HepG2 (cell line): Measurements from ENCODE around the gene ZBTB8B. TPM values are rescaled to one million over a fixed set of nuclear protein-coding genes. Genes with fewer than 3 reads are reported as not detected.

Experiments
- ATAC-seq: fragments of 200-7000 bp; cut with Tn5 transposase; 3 replicates; pipeline ENCODE4 v1.9.1; 2020; ENCODE audit warnings: mild to moderate bottlenecking, moderate library complexity
- BruUV-seq: library from RNA; stranded (reverse); fragments of 400-500 nt; replicated peaks from 2 replicates; lab custom pipeline; 2021; lab: Mats Ljungman, UMichigan
- CTCF ChIA-PET: fragments of 300-600 bp; formaldehyde crosslinking; extraction: SDS; loops from one replicate; lab custom pipeline; 2021; ENCODE audit warnings: low total read pairs, inconsistent platforms, low intra/inter-chr PET ratio; lab: Yijun Ruan, JAX
- POLR2A ChIA-PET: fragments of 350-600 bp; sonication (Branson Sonifier 250); formaldehyde crosslinking; loops from one replicate; lab custom pipeline; 2020; ENCODE audit warnings: antibody characterized with exemption, inconsistent platforms; lab: Yijun Ruan, JAX
- DNase-seq: peaks from one replicate; pipeline ENCODE4 v3.0.0-alpha.2; 2015; ENCODE audit warnings: low spot score
- FAIRE-seq: peaks from 3 replicates; lab custom pipeline; 2011; peaks lifted over from hg19 to GRCh38; lab: Jason Lieb, UNC
- H2AFZ ChIP-seq: one replicate; pipeline ENCODE4 v1.6.1; 2011; ENCODE audit warnings: low read length, inconsistent platforms
- H3K27ac ChIP-seq: fragments of 300-600 bp; 3 replicates; pipeline ENCODE4 v1.8.0; 2011; ENCODE audit warnings: mixed run types, mild to moderate bottlenecking, mixed read lengths, low read length, inconsistent platforms; ENCODE audit not compliant: insufficient read depth; ENCODE audit errors: extremely low read length
- H3K27me3 ChIP-seq, 2 experiments: fragments of 200-600 bp in 1 of 2; 2 replicates in 1 of 2; 3 replicates in 1 of 2; pipeline versions ENCODE4 v1.6.0 to v1.8.0; 2011; ENCODE audit warnings: low read length in 2 of 2, mild to moderate bottlenecking in 2 of 2, moderate library complexity in 2 of 2, inconsistent platforms in 1 of 2; ENCODE audit not compliant: insufficient read depth in 2 of 2, control insufficient read depth in 1 of 2
- H3K36me3 ChIP-seq, 2 experiments: fragments of 200-600 bp in 1 of 2; replicated peaks in 1 of 2; 2 replicates in 1 of 2; 3 replicates in 1 of 2; pipeline versions ENCODE4 v1.5.1 to v1.8.0; 2011; ENCODE audit warnings: low read length in 2 of 2, inconsistent platforms in 1 of 2; ENCODE audit not compliant: insufficient read depth in 2 of 2, control insufficient read depth in 1 of 2
- H3K4me1 ChIP-seq: 2 replicates; pipeline ENCODE4 v1.5.1; 2012; ENCODE audit warnings: low read length, inconsistent platforms; ENCODE audit not compliant: insufficient read depth
- H3K4me2 ChIP-seq: 2 replicates; pipeline ENCODE4 v1.6.0; 2011; ENCODE audit warnings: low read depth, low read length, inconsistent platforms
- H3K4me3 ChIP-seq, 3 experiments: fragments of 200-600 bp in 1 of 3; sonication (generic), shearing (Covaris generic) in 1 of 3; replicated peaks in 1 of 3; 2 replicates each; pipeline ENCODE4 v1.5.1; 2011 to 2016; ENCODE audit warnings: low read length in 3 of 3, inconsistent platforms in 2 of 3, low read depth in 2 of 3, mild to moderate bottlenecking in 2 of 3, control low read depth in 1 of 3, mixed read lengths in 1 of 3; ENCODE audit not compliant: insufficient read depth in 1 of 3
- H3K79me2 ChIP-seq: one replicate; pipeline ENCODE4 v1.6.1; 2011; ENCODE audit warnings: low read length, inconsistent platforms; ENCODE audit not compliant: insufficient read depth
- H3K9ac ChIP-seq: 2 replicates; pipeline ENCODE4 v1.6.0; 2011; ENCODE audit warnings: mild to moderate bottlenecking, low read depth, low read length, inconsistent platforms; ENCODE audit not compliant: insufficient read depth
- H3K9me3 ChIP-seq: 2 replicates; pipeline ENCODE4 v1.5.1; 2012; ENCODE audit warnings: mild to moderate bottlenecking, low read length
- H4K20me1 ChIP-seq: 2 replicates; pipeline ENCODE4 v1.6.0; 2011; ENCODE audit warnings: inconsistent platforms, mild to moderate bottlenecking, low read length, moderate library complexity; ENCODE audit not compliant: insufficient read depth
- CBFB ChIP-seq: sonication (generic); formaldehyde crosslinking; IDR thresholded peaks from 2 replicates; pipeline ENCODE4 v1.4.0; 2020; ENCODE audit warnings: missing genetic modification reagents
- CCDC6 ChIP-seq: sonication (generic); formaldehyde crosslinking; IDR thresholded peaks from 2 replicates; pipeline ENCODE4 v1.8.1; 2022; ENCODE audit warnings: mild to moderate bottlenecking, missing genetic modification reagents, moderate library complexity
- CEBPB ChIP-seq: IDR thresholded peaks from 2 replicates; pipeline ENCODE4 v1.6.1; 2011; ENCODE audit warnings: low read depth, low read length, improper control_type of control experiment, borderline replicate concordance
- CEBPG ChIP-seq: IDR thresholded peaks from 2 replicates; pipeline ENCODE4 v1.6.1; 2016
- ZNF788 ChIP-seq: sonication (generic); formaldehyde crosslinking; IDR thresholded peaks from 2 replicates; pipeline ENCODE4 v1.5.0; 2020; ENCODE audit warnings: mild to moderate bottlenecking, missing genetic modification reagents, borderline replicate concordance
- WGBS: methylation state at CpG from one replicate; pipeline ENCODE4 v1.1.6; 2017; ENCODE audit warnings: low lambda C conversion rate; 5-methylcytosine and 5-hydroxymethylcytosine counted together
- in situ Hi-C: cut with HindIII; loops from 2 replicates; pipeline ENCODE4 v1.10.0; 2017; ENCODE audit warnings: low pct_unique_long_range_greater_than_20kb; ENCODE audit not compliant: extremely low pct_ligation_motif_present
- intact Hi-C: fragments of 100-400 bp; cut with micrococcal nuclease; formaldehyde crosslinking; loops from one replicate; pipeline ENCODE4 v1.10.0; 2022; ENCODE audit not compliant: unreplicated experiment
- polyA plus RNA-seq, 8 experiments: library from polyadenylated mRNA; depleted of rRNA in 3 of 8; stranded (reverse) in 7 of 8; unstranded in 1 of 8; fragments of >200 nt; fragmentation: Illumina TruSeq in 4 of 8; extraction: Trizol in 4 of 8; gene quantifications; 2 replicates each; pipeline versions ENCODE4 v1.2.1 to v1.2.3, GENCODE V29; 2011 to 2016; ENCODE audit warnings: low read depth in 4 of 8, missing spikeins in 1 of 8, mixed read lengths in 1 of 8; ENCODE audit not compliant: insufficient read depth in 1 of 8
- total RNA-seq, 5 experiments: library from RNA; depleted of rRNA; stranded (reverse); fragments of >200 nt; fragmentation: Illumina TruSeq; extraction: Trizol; gene quantifications; 2 replicates each; pipeline ENCODE4 v1.2.3, GENCODE V29; 2016; ENCODE audit warnings: low read depth in 1 of 5
- TF ChIP-seq, protein P1 (sequence below): sonication (generic); formaldehyde crosslinking; IDR thresholded peaks from 2 replicates; pipeline ENCODE4 v1.4.0; 2020; ENCODE audit warnings: missing genetic modification reagents
- TF ChIP-seq, protein P2 (sequence below): sonication (generic); formaldehyde crosslinking; IDR thresholded peaks from 2 replicates; pipeline ENCODE4 v1.5.0; 2020; ENCODE audit warnings: mild to moderate bottlenecking, missing genetic modification reagents, moderate library complexity

ZBTB8B gene
- total and polyA plus RNA-seq, 2 of the 13 experiments (the other 11 are each of a cell fraction or from before 2014, with no cell fraction given), result under 0.01 to 0.02 TPM

DNA sequence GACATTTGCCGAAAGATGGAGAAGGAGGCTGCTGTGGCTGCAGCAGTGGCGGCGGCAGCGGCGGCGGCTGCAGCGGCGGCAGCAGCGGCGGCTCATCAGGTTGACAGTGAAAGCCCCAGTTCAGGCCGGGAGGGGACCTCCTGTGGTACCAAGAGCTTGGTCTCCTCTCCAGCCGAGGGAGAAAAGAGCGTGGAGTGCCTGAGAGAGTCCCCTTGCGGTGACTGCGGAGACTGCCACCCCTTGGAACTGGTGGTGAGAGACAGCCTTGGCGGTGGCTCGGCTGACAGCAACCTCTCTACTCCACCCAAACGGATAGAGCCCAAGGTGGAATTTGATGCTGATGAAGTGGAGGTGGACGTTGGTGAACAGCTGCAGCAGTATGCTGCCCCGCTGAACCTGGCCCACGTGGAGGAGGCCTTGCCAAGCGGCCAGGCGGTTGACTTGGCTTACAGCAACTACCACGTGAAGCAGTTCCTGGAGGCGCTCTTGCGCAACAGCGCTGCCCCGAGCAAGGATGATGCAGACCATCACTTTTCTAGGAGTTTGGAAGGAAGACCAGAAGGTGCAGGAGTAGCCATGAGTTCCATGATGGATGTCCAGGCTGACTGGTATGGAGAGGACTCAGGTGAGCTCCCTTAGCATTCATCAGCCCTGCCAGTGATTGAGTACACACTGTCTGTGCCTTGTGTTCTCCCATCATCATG, 6.3 kb downstream of the ZBTB8B start:
- no peak for TF ChIP-seq CBFB (CRISPR knock-in tag)
- TF ChIP-seq CEBPB, result peak; percentile 91
- no peak for TF ChIP-seq CCDC6 (CRISPR knock-in tag)
- TF ChIP-seq, protein P1, sequence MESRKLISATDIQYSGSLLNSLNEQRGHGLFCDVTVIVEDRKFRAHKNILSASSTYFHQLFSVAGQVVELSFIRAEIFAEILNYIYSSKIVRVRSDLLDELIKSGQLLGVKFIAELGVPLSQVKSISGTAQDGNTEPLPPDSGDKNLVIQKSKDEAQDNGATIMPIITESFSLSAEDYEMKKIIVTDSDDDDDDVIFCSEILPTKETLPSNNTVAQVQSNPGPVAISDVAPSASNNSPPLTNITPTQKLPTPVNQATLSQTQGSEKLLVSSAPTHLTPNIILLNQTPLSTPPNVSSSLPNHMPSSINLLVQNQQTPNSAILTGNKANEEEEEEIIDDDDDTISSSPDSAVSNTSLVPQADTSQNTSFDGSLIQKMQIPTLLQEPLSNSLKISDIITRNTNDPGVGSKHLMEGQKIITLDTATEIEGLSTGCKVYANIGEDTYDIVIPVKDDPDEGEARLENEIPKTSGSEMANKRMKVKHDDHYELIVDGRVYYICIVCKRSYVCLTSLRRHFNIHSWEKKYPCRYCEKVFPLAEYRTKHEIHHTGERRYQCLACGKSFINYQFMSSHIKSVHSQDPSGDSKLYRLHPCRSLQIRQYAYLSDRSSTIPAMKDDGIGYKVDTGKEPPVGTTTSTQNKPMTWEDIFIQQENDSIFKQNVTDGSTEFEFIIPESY (CRISPR knock-in tag), result 0 out of 2 replicates have a peak, but pooled peaks have one; percentile 6
- TF ChIP-seq CEBPG (CRISPR knock-in tag), result peak; percentile 52
- TF ChIP-seq ZNF788 (CRISPR knock-in tag), result no peak
- TF ChIP-seq, protein P2, sequence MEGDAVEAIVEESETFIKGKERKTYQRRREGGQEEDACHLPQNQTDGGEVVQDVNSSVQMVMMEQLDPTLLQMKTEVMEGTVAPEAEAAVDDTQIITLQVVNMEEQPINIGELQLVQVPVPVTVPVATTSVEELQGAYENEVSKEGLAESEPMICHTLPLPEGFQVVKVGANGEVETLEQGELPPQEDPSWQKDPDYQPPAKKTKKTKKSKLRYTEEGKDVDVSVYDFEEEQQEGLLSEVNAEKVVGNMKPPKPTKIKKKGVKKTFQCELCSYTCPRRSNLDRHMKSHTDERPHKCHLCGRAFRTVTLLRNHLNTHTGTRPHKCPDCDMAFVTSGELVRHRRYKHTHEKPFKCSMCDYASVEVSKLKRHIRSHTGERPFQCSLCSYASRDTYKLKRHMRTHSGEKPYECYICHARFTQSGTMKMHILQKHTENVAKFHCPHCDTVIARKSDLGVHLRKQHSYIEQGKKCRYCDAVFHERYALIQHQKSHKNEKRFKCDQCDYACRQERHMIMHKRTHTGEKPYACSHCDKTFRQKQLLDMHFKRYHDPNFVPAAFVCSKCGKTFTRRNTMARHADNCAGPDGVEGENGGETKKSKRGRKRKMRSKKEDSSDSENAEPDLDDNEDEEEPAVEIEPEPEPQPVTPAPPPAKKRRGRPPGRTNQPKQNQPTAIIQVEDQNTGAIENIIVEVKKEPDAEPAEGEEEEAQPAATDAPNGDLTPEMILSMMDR (CRISPR knock-in tag), result peak; percentile 40; the same call in 1 of the 2 replicates
- no peaks in the 10 kb centered on the region for H3K79me2 ChIP-seq
- no peak overlapping the region for H3K9ac ChIP-seq
- BruUV-seq, result no TSS peak
- ChIA-PET CTCF (no interaction called here), POLR2A (interaction anchor here (1.0 kb wide), 1 partner anchor 22 kb away, joined by 5 read pairs; no protein-coding TSS in a partner anchor)
- H3K27me3 ChIP-seq, result peaks cover under 1 to 6% of the 10 kb centered on the region in 2 experiments; a peak in 3 of 5 replicates
- H4K20me1 ChIP-seq, result no peaks in the 10 kb centered on the region
- no peak overlapping the region for H3K27ac ChIP-seq
- in situ Hi-C loops, result no loop called here
- H3K4me2 ChIP-seq, result no peak overlapping the region
- H3K9me3 ChIP-seq, result no peaks in the 10 kb centered on the region
- H3K4me1 ChIP-seq, result peaks cover 10% of the 10 kb centered on the region; the same call in 1 of the 2 replicates
- H3K36me3 ChIP-seq, result no peaks in the 10 kb centered on the region
- DNase-seq (no peak), ATAC-seq (peak; percentile 76), FAIRE-seq (no peak)
- no peak overlapping the region for H2AFZ ChIP-seq
- WGBS, result 60% methylated on average over 25 of the region's 28 CpGs
- H3K4me3 ChIP-seq, result no peak overlapping the region
- intact Hi-C loops, result no loop called here
